GM12878 (cell line): ENCODE results near the gene MOV10L1. TPM values are rescaled to one million over a fixed set of nuclear protein-coding genes. Genes with fewer than 3 reads are reported as not detected.

Experiments used
- ASH2L ChIP-seq: fragments of 300-600, 200-600 bp; sonication (generic); IDR thresholded peaks from 2 replicates; pipeline ENCODE4 v1.6.1; 2017; ENCODE audit warnings: low read depth, mild to moderate bottlenecking, borderline replicate concordance
- BCL11A ChIP-seq: IDR thresholded peaks from 2 replicates; pipeline ENCODE4 v1.6.1; 2011; ENCODE audit warnings: low read depth, low read length
- BRCA1 ChIP-seq: IDR thresholded peaks from 2 replicates; pipeline ENCODE4 v1.6.1; 2011; ENCODE audit warnings: low read depth, low read length, improper control_type of control experiment
- FOXK2 ChIP-seq: fragments of 450-650 bp; IDR thresholded peaks from 2 replicates; pipeline ENCODE4 v1.6.1; 2017; ENCODE audit warnings: mild to moderate bottlenecking, moderate library complexity
- HDGF ChIP-seq: fragments of 450-650 bp; IDR thresholded peaks from 2 replicates; pipeline ENCODE4 v1.6.1; 2016; ENCODE audit warnings: antibody characterized with exemption
- IKZF2 ChIP-seq, 2 experiments: fragments of 450-650 bp; IDR thresholded peaks; 2 replicates each; pipeline ENCODE4 v1.6.1; 2017; ENCODE audit warnings: mild to moderate bottlenecking in 2 of 2, moderate library complexity in 2 of 2
- KDM1A ChIP-seq: fragments of 200-600 bp; sonication (generic); IDR thresholded peaks from 2 replicates; pipeline ENCODE4 v1.6.1; 2016; ENCODE audit warnings: borderline replicate concordance
- MLLT1 ChIP-seq: fragments of 450-650 bp; IDR thresholded peaks from 2 replicates; pipeline ENCODE4 v1.6.1; 2016; ENCODE audit warnings: mild to moderate bottlenecking
- MTA2 ChIP-seq: fragments of 450-650 bp; IDR thresholded peaks from 2 replicates; pipeline ENCODE4 v1.6.1; 2016; ENCODE audit warnings: low read depth, mild to moderate bottlenecking, moderate library complexity
- NBN ChIP-seq: fragments of 450-650 bp; IDR thresholded peaks from 2 replicates; pipeline ENCODE4 v1.6.1; 2016
- NFXL1 ChIP-seq: fragments of 450-650 bp; IDR thresholded peaks from 2 replicates; pipeline ENCODE4 v1.6.1; 2017; ENCODE audit warnings: antibody characterized with exemption, mild to moderate bottlenecking, borderline replicate concordance
- NFYA ChIP-seq: IDR thresholded peaks from 2 replicates; pipeline ENCODE4 v1.6.1; 2011; ENCODE audit warnings: low read depth, mild to moderate bottlenecking, low read length, improper control_type of control experiment, borderline replicate concordance
- NFYB ChIP-seq: IDR thresholded peaks from 2 replicates; pipeline ENCODE4 v1.6.1; 2011; ENCODE audit warnings: low read depth, mild to moderate bottlenecking, low read length, improper control_type of control experiment, moderate library complexity; ENCODE audit not compliant: insufficient read depth
- NR2C1 ChIP-seq: fragments of 450-650 bp; IDR thresholded peaks from 2 replicates; pipeline ENCODE4 v1.6.1; 2017; ENCODE audit warnings: antibody characterized with exemption, mild to moderate bottlenecking, moderate library complexity
- NR2F1 ChIP-seq: fragments of 450-650 bp; conservative IDR thresholded peaks from 2 replicates; pipeline ENCODE4 v1.6.1; 2017; ENCODE audit warnings: mild to moderate bottlenecking
- RB1 ChIP-seq: fragments of 450-650 bp; formaldehyde crosslinking; IDR thresholded peaks from 2 replicates; pipeline ENCODE4 v1.6.1; 2017; ENCODE audit warnings: mild to moderate bottlenecking, borderline replicate concordance
- RCOR1 ChIP-seq: conservative IDR thresholded peaks from 2 replicates; pipeline ENCODE4 v1.6.1; 2012; ENCODE audit warnings: low read depth, low read length, improper control_type of control experiment
- RFX5 ChIP-seq: IDR thresholded peaks from 2 replicates; pipeline ENCODE4 v1.6.1; 2011; ENCODE audit warnings: low read depth, low read length, improper control_type of control experiment
- TARDBP ChIP-seq: IDR thresholded peaks from 2 replicates; pipeline ENCODE4 v1.6.1; 2016; ENCODE audit warnings: borderline replicate concordance
- TCF12 ChIP-seq: IDR thresholded peaks from 2 replicates; pipeline ENCODE4 v1.6.1; 2011; ENCODE audit warnings: low read depth, mild to moderate bottlenecking, low read length
- USF1 ChIP-seq: IDR thresholded peaks from 2 replicates; pipeline ENCODE4 v1.6.1; 2011; ENCODE audit warnings: borderline replicate concordance, low read depth, mild to moderate bottlenecking, moderate library complexity, mixed read lengths, low read length; ENCODE audit not compliant: insufficient read depth; ENCODE audit errors: extremely low read length
- ZBTB11 ChIP-seq: fragments of 450-650 bp; formaldehyde crosslinking; IDR thresholded peaks from 2 replicates; pipeline ENCODE4 v1.5.0; 2022; ENCODE audit warnings: mild to moderate bottlenecking, missing genetic modification characterization
- ZNF217 ChIP-seq: fragments of 450-650 bp; IDR thresholded peaks from 2 replicates; pipeline ENCODE4 v1.6.1; 2017; ENCODE audit warnings: antibody characterized with exemption, mild to moderate bottlenecking
- ZNF274 ChIP-seq: IDR thresholded peaks from one replicate; pipeline ENCODE4 v1.8.0; 2011; ENCODE audit not compliant: insufficient read length, insufficient read depth
- ZNF384 ChIP-seq: IDR thresholded peaks from 2 replicates; pipeline ENCODE4 v1.6.1; 2012; ENCODE audit warnings: low read depth, mild to moderate bottlenecking, low read length, improper control_type of control experiment, borderline replicate concordance
- ZNF622 ChIP-seq: fragments of 450-650 bp; IDR thresholded peaks from 2 replicates; pipeline ENCODE4 v1.6.1; 2017; ENCODE audit warnings: mild to moderate bottlenecking, inconsistent platforms
- polyA plus RNA-seq, 11 experiments: library from polyadenylated mRNA; depleted of rRNA in 4 of 11; unstranded in 6 of 11; stranded (reverse) in 5 of 11; fragments of >200 nt; fragmentation: Nextera tagmentation in 4 of 11; fragmentation: Illumina TruSeq in 1 of 11; extraction: Ambion mirVana in 4 of 11; extraction: Trizol in 1 of 11; gene quantifications; 1 replicate in 1 of 11; 2 replicates in 10 of 11; pipeline versions ENCODE4 v1.2.1 to v1.2.3, GENCODE V29; 2011 to 2016; ENCODE audit warnings: inconsistent platforms in 2 of 11, missing spikeins in 2 of 11, low read depth in 1 of 11
- total RNA-seq, 4 experiments: library from RNA; depleted of rRNA in 3 of 4; stranded (reverse); fragments of >200 nt in 3 of 4; fragmentation: Illumina TruSeq in 1 of 4; extraction: Trizol in 1 of 4; gene quantifications; 2 replicates each; pipeline versions ENCODE4 v1.2.1 to v1.2.3, GENCODE V29; 2013 to 2021

MOV10L1 gene
- total and polyA plus RNA-seq, 10 of the 15 experiments (the other 5 are each of a cell fraction or from before 2014, with no cell fraction given): 0.22 TPM; not detected in 9

- TF ChIP-seq KDM1A: no peak
- no peak for TF ChIP-seq MLLT1
- peak; percentile 70 for TF ChIP-seq BCL11A
- TF ChIP-seq ZNF217: no peak
- no peak for TF ChIP-seq RFX5
- TF ChIP-seq RB1: no peak
- no peak for TF ChIP-seq HDGF
- TF ChIP-seq FOXK2: no peak
- TF ChIP-seq ASH2L: 0 out of 2 replicates have a peak, but pooled peaks have one; percentile 49
- TF ChIP-seq ZBTB11 (CRISPR knock-in tag): no peak
- no peak for TF ChIP-seq NFYB
- 0 out of 4 replicates have a peak, but pooled peaks of 1 of the 2 experiments have one; percentile 6 for TF ChIP-seq IKZF2 (IDR thresholded peaks at IDR 0.05)
- TF ChIP-seq ZNF622: no peak
- TF ChIP-seq TCF12: peak; percentile 88
- TF ChIP-seq NFYA: no peak
- TF ChIP-seq USF1: no peak
- no peak for TF ChIP-seq ZNF274
- peak; percentile 43; the same call in 1 of the 2 replicates for TF ChIP-seq MTA2
- TF ChIP-seq ZNF384: no peak
- no peak for TF ChIP-seq RCOR1
- no peak for TF ChIP-seq BRCA1
- no peak for TF ChIP-seq NFXL1
- TF ChIP-seq NR2C1: no peak
- TF ChIP-seq TARDBP: no peak
- TF ChIP-seq NR2F1: peak; percentile 62; the same call in 1 of the 2 replicates
- TF ChIP-seq NBN: no peak; the same call in 1 of the 2 replicates
Observed at GRCh38 chr22:50190941-50191741, 101.3 kb downstream of the MOV10L1 start (continued).
